SH-SY5Y (cell line): ENCODE results near the gene ALDH1A3.

Source experiments
- GATA2 ChIP-seq: IDR thresholded peaks from 2 replicates; pipeline ENCODE4 v1.6.1; 2011; ENCODE audit warnings: mild to moderate bottlenecking, low read depth, low read length
- GATA3 ChIP-seq: IDR thresholded peaks from 2 replicates; pipeline ENCODE4 v1.6.1; 2011; ENCODE audit warnings: low read depth, mild to moderate bottlenecking, low read length, moderate library complexity

- TF ChIP-seq GATA2, result no peak
- TF ChIP-seq GATA3, result no peak
Measured at GRCh38 chr15:100891307-100892012, 11.8 kb downstream of the ALDH1A3 start.
